Astrocyte of the cerebellum (primary cell): ENCODE data around the gene NFYA.

Experiments used
- DNase-seq: peaks from one replicate; pipeline ENCODE4 v3.0.0-alpha.2; 2011; ENCODE audit warnings: low read depth
- H3K4me3 ChIP-seq: 2 replicates; pipeline ENCODE4 v1.5.1; 2011; ENCODE audit warnings: mild to moderate bottlenecking, low read depth, low read length, moderate library complexity
- CTCF ChIP-seq: IDR thresholded peaks from 2 replicates; pipeline ENCODE4 v1.5.1; 2012; ENCODE audit warnings: low read length, low read depth, moderate library complexity, mild to moderate bottlenecking; ENCODE audit errors: missing control alignments
- in situ Hi-C: cut with HindIII; loops from 2 replicates; pipeline ENCODE4 v1.10.0; 2017; ENCODE audit warnings: low sequenced_read_pairs

The NFYA gene

GRCh38 chr6:41039060-41039998 is 33.4 kb upstream of the NFYA start, which contains the start of gene UNC5CL:
Gene UNC5CL, minus strand, starts transcription at chr6:41039221. Its CDS starts 4,147 bp downstream, at chr6:41035074.
- in situ Hi-C loops = no loop called here
- TF ChIP-seq CTCF = peak; percentile 65
- no peak within 1 kb of the TSS for H3K4me3 ChIP-seq
- DNase-seq = no peak

GRCh38 chr6:41040101-41040939 is 32.5 kb upstream of the NFYA start:
- TF ChIP-seq CTCF = no peak
- H3K4me3 ChIP-seq = no peak overlapping the region
- in situ Hi-C loops = no loop called here
- no peak for DNase-seq

- H3K4me3 ChIP-seq = no peak overlapping the region
- no peak for TF ChIP-seq CTCF
- in situ Hi-C loops = no loop called here
- no peak for DNase-seq
Measured at GRCh38 chr6:41040940-41041536, 31.7 kb upstream of the NFYA start.

GRCh38 chr6:41042226-41043055 is 30.3 kb upstream of the NFYA start, which contains the start of gene TSPO2:
Gene TSPO2, plus strand, starts transcription at chr6:41042467. Its CDS starts 519 bp downstream, at chr6:41042986.
- in situ Hi-C loops = no loop called here

GRCh38 chr6:41043151-41043550 is 29.6 kb upstream of the NFYA start:
- DNase-seq = no peak
- in situ Hi-C loops = no loop called here
- no peak overlapping the region for H3K4me3 ChIP-seq
- no peak for TF ChIP-seq CTCF

More at GRCh38 chr6:41042226-41043055, 30.3 kb upstream of the NFYA start, which contains the start of gene TSPO2:
- H3K4me3 ChIP-seq = no peak within 1 kb of the TSS
- no peak for TF ChIP-seq CTCF
- no peak for DNase-seq

- no peak for TF ChIP-seq CTCF
- no peak for DNase-seq
- in situ Hi-C loops = no loop called here
- H3K4me3 ChIP-seq = no peak overlapping the region
Measured at GRCh38 chr6:41045664-41046063, 27.1 kb upstream of the NFYA start.
